ENCODE data around the gene CDA. TPM values are rescaled to one million over a fixed set of nuclear protein-coding genes. Genes with fewer than 3 reads are reported as not detected.

The CDA gene
- total and polyA plus RNA-seq, 10 of the 15 experiments (the other 5 are each of a cell fraction or from before 2014, with no cell fraction given) = not detected

DNA sequence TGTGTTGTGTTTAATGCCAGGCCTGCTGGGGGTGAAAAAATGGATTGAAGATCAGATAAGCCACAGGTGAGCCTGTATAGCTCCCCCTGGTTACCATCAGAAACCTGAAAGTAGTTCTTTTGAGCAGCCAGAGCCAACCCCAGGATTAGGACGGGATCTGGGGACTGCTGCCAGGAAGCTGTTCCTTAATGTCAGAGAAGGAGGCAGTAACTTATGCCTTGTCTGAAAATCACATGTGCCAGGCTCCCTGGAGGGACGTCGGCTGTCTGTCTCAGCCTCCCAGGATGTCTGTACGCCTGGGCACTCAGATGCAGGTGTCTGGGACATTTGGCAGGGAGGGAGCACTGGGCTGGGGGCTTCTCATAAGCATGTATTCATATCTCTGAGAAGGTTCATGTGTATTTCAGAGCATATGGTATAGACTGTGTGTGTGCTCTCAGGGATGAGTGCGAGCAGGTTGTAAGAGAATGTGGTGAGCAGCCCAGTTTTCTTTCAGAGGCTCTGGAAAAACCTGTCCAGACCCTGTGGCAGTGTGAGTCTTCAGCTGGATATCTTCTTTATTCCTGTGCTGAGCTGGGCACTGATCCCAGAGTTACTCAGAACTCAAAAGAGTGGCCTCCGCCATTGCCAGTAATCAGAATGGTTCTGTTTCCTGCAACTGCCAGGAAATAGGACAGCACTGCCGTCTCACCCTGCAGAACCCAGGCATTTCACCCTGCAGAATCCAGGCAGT is 33.7 kb upstream of the CDA start (continued):
- TF ChIP-seq PRDM15 (CRISPR knock-in tag; IDR thresholded peaks at IDR 0.05) (no peak), RB1 (IDR thresholded peaks at IDR 0.05; ENCODE audit: borderline replicate concordance) (no peak), NFYB (IDR thresholded peaks at IDR 0.05; ENCODE audit: insufficient read depth, low read depth, low read length) (no peak), EGR1 (IDR thresholded peaks at IDR 0.05; ENCODE audit: borderline replicate concordance in 1 of 2, low read depth in 2 of 2, low read length in 2 of 2) (no peak)

DNA sequence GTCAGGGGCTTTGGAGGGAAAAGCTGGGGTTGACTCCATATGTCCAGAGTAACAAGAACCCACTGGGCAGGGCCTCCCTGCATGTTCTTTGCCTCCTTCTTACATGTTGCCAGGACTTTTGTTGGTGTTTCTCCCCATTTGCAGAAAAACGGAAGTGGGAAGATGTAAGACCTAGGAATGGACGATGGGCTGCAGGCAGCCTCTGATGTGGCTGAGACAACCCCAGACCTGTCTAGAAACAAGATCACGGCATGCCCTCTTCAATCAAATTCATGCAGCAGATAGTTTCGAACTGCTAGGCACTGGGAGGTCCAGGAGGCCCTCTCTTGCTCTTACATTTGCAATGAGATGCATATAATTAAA is 33.2 kb upstream of the CDA start:
- no peak overlapping the region for H3K27ac ChIP-seq (ENCODE audit: control insufficient read depth, insufficient read depth)
- H3K9me3 ChIP-seq (replicated peaks; ENCODE audit: control insufficient read depth, insufficient read depth, low read length) = no peaks in the 10 kb centered on the region
- DNase-seq (ENCODE audit: low read depth, low spot score) (no peak), ATAC-seq (0 out of 3 replicates have a peak, but pooled peaks have one; percentile 20), FAIRE-seq (no peak)
- ChIA-PET CTCF (interaction anchor here (1.0 kb wide), 1 partner anchor 9 kb away, joined by 3 read pairs; no protein-coding TSS in a partner anchor), SMC1A (ENCODE audit: uncharacterized antibody, unreplicated experiment) (no interaction called here), POLR2A (no interaction called here), RAD21 (ENCODE audit: unreplicated experiment) (no interaction called here)
- no peak overlapping the region for H3K4me3 ChIP-seq
- intact Hi-C loops (cut with micrococcal nuclease; ENCODE audit: unreplicated experiment) = no loop called here
- no peaks in the 10 kb centered on the region for H3K79me2 ChIP-seq (ENCODE audit: control insufficient read depth, insufficient read depth, low read length)
- H3K4me1 ChIP-seq (ENCODE audit: control insufficient read depth, insufficient read depth, low read length) = no peaks in the 10 kb centered on the region
- BruUV-seq (replicated peaks) = no TSS peak
- H3K36me3 ChIP-seq (ENCODE audit: control insufficient read depth in 2 of 2, insufficient read depth in 2 of 2, low read length in 1 of 2) = no peaks in the 10 kb centered on the region
- in situ Hi-C loops (cut with MboI) = no loop called here
- H2AFZ ChIP-seq (ENCODE audit: control insufficient read depth, low read depth, low read length) = no peak overlapping the region
- H3K27me3 ChIP-seq (replicated peaks in 1 of 2; ENCODE audit: control insufficient read depth in 2 of 2, insufficient read depth in 2 of 2, low read length in 1 of 2) = peaks cover 5 to 10% of the 10 kb centered on the region in 2 experiments
- no peak overlapping the region for H3K9ac ChIP-seq (ENCODE audit: control insufficient read depth, insufficient read depth, low read length)
- 12% methylated on average over 4 of the region's 4 CpGs for WGBS (ENCODE audit: insufficient coverage, insufficient replicate concordance, low lambda C conversion rate, missing lambda C conversion rate)
- no peaks in the 10 kb centered on the region for H4K20me1 ChIP-seq (ENCODE audit: control insufficient read depth, insufficient read depth)
- H3K4me2 ChIP-seq (ENCODE audit: control insufficient read depth, insufficient read depth) = no peak overlapping the region
- peak; percentile 67; the same call in 1 of the 2 replicates for TF ChIP-seq SPI1 (IDR thresholded peaks at IDR 0.05; ENCODE audit: borderline replicate concordance, insufficient read depth, low read depth, low read length)
- no peak for TF ChIP-seq ATF3 (IDR thresholded peaks at IDR 0.05; ENCODE audit: borderline replicate concordance, extremely low read depth, low read depth, low read length)
